ENCODE measurements around the gene IL19.

The IL19 gene

GRCh38 chr1:206867239-206867638, 96.7 kb downstream of the IL19 start:
- DNase-seq, result no peak

- DNase-seq, result no peak
Measured at GRCh38 chr1:206867716-206868115, 97.1 kb downstream of the IL19 start.

- no peak for DNase-seq
Measured at GRCh38 chr1:206868264-206868663, 97.7 kb downstream of the IL19 start.

GRCh38 chr1:206872139-206872538, 101.6 kb downstream of the IL19 start:
- no peak for DNase-seq

- no peak for DNase-seq
Measured at GRCh38 chr1:206873603-206874188, 103.1 kb downstream of the IL19 start.

GRCh38 chr1:206875752-206876377, 105.3 kb downstream of the IL19 start:
- no peak for DNase-seq

- DNase-seq, result no peak
Measured at GRCh38 chr1:206878456-206878855, 107.9 kb downstream of the IL19 start.

- DNase-seq, result no peak
Measured at GRCh38 chr1:206880314-206880713, 109.7 kb downstream of the IL19 start.

GRCh38 chr1:206882555-206882954, 112.0 kb downstream of the IL19 start:
- no peak for DNase-seq

- DNase-seq, result no peak
Measured at GRCh38 chr1:206883160-206883559, 112.6 kb downstream of the IL19 start.

- no peak for DNase-seq
Measured at GRCh38 chr1:206883876-206884275, 113.3 kb downstream of the IL19 start.

- no peak for DNase-seq
Measured at GRCh38 chr1:206885341-206886060, 114.9 kb downstream of the IL19 start.

- no peak for DNase-seq
Measured at GRCh38 chr1:206886831-206887230, 116.3 kb downstream of the IL19 start.

- DNase-seq, result no peak
Measured at GRCh38 chr1:206887701-206888100, 117.1 kb downstream of the IL19 start.

- no peak for DNase-seq
Measured at GRCh38 chr1:206890125-206891060, 119.8 kb downstream of the IL19 start.

GRCh38 chr1:206891412-206891811, 120.8 kb downstream of the IL19 start:
- no peak for DNase-seq

Data from KG1 (cell line).